Islet of Langerhans (tissue), 1 donor: Measurements from ENCODE around the gene CARD11.

Experiments
- FAIRE-seq: peaks from one replicate; lab custom pipeline; 2011; peaks lifted over from hg19 to GRCh38; lab: Jason Lieb, UNC

Gene CARD11

DNA sequence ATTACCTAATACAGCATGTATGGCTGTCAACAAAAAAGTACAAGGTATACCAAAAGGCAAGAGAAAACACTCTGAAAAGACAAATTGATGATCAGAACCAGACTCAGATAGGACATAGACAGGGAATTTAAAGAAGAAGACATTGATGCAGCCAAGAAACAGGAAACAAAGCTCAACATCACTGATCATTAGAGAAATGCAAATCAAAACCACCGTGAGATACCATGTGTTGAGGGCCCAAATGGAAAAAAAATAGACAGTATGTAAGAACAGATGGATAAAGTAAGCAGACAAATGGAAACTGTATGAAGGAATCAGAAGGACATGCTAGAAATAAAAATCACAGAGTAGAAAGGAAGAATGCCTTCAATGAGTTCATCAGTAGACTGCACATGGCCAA, 23.3 kb downstream of the CARD11 start:
- no peak for FAIRE-seq

GRCh38 chr7:3019801-3020200, 23.9 kb downstream of the CARD11 start:
- FAIRE-seq, result no peak

DNA sequence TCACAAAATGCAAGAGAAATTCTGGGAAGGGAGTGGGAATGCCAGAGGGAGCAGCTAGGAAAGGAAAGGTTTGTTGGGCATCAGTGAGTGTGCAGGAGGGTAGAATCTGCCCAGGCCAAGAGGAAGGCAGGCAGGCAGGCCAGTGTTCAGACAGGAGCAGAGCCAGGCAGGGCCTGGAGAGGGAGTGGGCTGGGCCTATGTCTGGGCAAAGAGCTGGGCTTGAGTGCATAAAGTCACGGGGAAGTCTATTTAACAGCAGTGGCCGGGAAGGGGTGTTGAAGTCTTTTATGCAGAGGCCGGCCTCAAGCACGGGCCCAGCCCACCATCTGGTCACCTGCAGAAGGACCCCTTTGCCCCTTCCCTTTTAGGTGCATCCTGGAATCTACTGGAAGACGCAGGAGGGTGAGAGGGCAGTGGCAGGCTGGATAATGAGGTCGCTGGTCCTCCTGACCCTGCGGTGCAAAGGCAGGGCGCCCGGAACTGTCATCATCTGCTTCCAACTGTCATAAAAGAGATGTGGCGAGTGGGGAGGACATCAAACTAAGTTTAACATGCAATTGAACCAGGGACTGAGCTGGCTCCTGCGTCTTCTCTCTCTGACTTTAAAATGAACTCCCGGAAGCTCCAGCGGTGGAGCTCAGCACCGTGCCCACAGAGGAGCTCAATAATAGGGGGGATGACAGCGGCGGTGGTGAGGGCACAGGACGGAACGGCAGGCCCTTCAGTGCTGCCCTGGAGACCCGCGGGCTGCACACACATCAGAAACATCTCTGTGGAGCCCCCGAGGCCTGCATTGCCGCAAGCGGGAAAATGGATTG, 29.5 kb downstream of the CARD11 start:
- FAIRE-seq, result no peak

- no peak for FAIRE-seq
Observed at GRCh38 chr7:3011211-3011852, 32.3 kb downstream of the CARD11 start.

DNA sequence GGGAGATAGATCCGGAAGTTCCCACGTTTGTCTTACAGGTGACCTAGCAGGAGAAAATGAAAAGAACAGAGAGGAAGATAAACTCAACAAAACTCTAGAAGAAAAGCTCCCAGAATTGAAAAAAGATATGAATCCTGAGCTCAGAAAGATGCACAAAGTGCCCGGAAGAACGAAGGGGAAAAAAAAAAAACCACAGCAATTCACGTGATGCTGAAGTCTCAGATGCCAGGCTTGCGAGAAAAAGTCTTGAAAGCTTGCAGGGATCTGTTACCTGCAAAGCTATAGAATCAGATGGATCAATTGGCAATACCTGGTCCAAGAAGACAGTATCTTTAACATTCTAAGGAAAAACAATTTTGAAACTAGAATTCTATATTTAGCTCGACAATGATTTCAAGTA, 33.5 kb downstream of the CARD11 start:
- no peak for FAIRE-seq

DNA sequence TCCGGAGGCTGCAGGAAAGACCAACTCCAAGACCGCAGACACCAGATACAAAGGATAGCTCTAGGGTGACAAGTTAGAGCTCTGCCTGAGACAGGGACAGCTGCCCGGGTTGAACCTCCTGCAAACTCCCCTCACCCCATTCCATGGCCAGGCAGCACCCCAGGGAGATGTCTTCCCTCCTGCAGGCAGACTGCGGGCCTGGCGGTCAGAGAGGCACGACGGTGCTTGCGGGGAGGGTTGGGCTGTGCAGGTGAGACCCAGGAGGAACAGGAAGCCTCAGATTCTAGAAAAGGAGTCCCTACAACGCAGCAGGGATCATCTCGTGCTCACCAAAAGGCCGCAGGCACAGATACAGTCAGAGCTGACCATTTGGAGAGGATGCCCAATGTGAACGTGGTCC, 34.6 kb downstream of the CARD11 start:
- FAIRE-seq, result no peak

- no peak for FAIRE-seq
Observed at GRCh38 chr7:3008386-3008785, 35.3 kb downstream of the CARD11 start.

DNA sequence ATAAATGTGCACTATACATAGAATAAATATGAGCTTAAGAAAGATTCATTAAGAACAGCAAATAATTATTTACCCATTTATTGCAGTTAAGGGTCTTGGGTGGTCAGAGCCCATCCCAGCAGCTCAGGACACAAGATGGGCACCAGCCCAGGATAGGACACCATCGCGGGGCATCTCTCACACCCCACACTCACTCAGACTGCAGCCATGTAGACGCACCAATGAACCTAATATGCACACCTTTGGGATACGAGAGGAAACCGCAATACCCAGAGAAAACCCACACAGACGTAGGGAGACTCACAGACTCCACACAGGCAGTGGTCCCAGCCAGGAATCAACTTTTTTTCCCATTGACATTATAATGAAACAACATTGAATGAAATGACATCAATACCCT, 36.0 kb downstream of the CARD11 start:
- FAIRE-seq, result no peak

GRCh38 chr7:3005257-3005656, 38.4 kb downstream of the CARD11 start:
- no peak for FAIRE-seq

- no peak for FAIRE-seq
Observed at GRCh38 chr7:3003936-3004335, 39.7 kb downstream of the CARD11 start.

- no peak for FAIRE-seq
Observed at GRCh38 chr7:3002631-3003030, 41.0 kb downstream of the CARD11 start.

GRCh38 chr7:3000566-3000965, 43.1 kb downstream of the CARD11 start:
- FAIRE-seq, result no peak

DNA sequence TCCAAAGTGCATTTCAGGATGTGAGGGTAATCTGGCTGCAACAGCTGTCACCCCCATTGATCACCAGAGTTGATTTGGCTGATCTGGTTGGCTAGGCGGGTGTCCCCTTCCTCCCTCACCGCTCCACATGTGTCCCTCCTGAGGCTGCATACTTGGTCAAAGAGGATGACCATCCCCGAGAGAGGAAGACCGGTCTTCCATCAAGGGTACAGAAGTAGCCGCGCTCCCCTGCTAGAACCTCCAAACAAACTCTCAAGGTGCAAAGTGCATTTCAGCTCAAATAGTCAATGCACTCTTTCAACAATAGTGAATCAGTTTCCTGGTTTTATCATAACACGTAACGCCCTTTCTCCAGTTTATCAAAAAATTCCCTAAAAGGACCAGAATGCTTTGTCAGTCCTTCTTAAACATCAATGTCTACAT, 44.6 kb downstream of the CARD11 start:
- FAIRE-seq, result no peak

GRCh38 chr7:2997014-2997413, 46.7 kb downstream of the CARD11 start:
- no peak for FAIRE-seq

DNA sequence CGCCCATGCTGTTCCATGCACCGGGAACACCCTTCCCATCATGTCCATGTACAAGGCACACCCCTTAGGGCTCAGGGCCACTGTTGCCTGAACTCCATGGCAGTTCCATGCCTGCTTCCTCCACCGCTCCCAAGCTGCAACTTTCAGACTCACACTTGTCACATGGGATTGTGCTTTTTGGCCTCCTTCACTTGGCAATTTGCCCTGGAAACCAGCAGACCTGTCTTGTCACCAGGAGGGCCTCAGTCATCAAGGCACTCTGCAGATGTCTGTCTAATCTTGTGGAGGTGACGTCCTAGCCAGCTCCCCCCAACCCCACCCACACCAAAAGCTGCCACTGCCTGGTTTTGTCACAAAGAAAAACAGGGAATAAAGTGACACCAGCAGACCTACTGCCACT, 47.5 kb downstream of the CARD11 start:
- no peak for FAIRE-seq

DNA sequence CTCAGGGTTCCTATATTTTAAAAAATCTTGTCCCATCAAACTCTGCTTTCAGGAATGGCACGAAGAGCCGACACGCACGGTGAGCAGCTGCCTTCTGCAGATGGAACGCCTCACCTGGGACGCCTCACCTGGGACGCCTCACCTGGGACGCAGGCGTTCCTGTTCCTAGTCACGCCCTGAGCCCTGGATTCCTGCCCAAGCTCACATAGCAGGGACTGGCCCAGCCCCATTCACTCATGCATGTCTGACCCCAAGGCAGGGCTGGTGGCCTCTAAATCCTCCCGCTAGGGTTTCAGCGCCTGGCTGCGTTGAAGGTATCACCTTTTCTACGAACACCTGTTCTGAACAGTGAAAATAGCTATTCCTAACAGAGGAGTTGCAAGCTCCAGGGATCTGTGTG, 49.8 kb downstream of the CARD11 start:
- FAIRE-seq, result no peak

GRCh38 chr7:2993396-2993795, 50.3 kb downstream of the CARD11 start:
- no peak for FAIRE-seq

- no peak for FAIRE-seq
Observed at GRCh38 chr7:2990949-2991470, 52.7 kb downstream of the CARD11 start.

DNA sequence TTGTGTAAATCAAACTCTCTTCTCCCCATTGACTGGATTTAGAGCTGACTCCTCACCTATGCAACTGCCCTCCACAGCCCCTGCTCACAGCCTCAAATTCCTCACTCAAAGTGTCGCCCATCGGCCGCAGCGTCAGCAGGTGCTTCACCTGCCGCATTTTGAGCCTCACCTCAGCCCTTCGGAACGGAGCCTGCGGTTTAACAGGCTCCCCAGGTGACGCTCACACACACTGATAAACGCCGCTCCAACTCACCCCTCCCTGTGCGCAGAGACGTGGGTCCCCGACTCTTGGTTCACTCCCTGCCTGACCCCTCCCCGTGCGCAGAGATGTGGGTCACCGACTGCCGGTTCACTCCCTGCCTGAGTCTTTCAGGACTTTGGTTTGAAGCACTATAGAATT, 57.1 kb downstream of the CARD11 start:
- FAIRE-seq, result no peak

DNA sequence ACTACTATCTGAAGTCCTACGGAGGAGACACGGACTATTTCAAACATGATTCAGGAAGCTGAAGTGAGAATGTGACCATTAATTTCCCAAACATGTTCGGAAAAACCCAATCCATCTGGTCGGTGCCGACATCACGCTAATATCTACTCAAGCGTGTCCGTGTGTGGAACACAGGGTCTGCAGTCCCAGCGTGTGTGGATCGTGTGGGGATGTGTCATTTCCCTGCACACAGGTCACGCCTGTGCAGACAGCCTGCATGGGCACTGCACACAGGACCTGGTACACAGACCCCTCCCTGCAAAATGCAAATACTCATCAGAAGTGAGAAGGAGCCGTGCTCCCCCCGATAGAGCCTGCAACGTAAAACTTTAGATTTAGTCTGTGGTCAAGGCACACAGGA, 57.8 kb downstream of the CARD11 start:
- no peak for FAIRE-seq

DNA sequence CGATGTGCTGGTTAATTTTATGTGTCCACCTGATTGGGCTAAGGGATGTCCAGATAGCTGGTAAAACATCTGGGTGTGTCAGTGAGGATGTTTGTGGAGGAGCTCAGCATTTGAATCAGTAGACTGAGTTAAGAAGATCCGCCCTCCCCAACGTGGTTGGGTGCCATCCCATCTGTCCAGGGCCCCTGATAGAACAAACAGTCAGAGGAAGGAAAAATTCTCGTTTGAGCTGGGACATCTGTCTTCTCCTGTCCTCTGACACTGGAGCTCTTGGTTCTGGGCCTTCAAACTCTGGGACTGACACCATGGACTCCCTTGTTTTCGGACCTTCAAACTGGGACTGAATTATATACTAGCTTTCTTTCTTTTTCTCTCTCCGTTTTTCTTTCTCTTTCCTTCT, 59.6 kb downstream of the CARD11 start:
- no peak for FAIRE-seq

DNA sequence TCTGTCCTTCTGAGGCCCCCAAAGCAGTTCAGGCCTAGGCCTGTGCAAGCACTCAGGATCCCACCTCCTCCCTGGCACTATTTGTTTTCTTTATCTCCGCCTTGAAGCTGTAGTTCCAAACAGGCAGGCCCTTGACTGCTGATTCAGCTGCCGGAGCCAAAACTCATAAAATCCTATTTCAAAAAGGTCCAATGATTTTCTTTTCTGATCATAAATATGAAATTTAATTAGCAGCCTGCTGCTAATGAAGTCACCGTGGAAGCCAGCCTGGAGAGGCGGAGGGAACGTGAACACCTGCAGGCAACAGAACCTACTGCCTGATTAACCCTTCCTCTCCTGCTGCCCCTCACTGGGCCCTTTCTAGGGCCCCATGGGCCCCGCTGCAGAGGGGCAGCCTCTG, 60.1 kb downstream of the CARD11 start:
- FAIRE-seq, result no peak

- FAIRE-seq, result no peak
Observed at GRCh38 chr7:2982831-2983230, 60.8 kb downstream of the CARD11 start.

DNA sequence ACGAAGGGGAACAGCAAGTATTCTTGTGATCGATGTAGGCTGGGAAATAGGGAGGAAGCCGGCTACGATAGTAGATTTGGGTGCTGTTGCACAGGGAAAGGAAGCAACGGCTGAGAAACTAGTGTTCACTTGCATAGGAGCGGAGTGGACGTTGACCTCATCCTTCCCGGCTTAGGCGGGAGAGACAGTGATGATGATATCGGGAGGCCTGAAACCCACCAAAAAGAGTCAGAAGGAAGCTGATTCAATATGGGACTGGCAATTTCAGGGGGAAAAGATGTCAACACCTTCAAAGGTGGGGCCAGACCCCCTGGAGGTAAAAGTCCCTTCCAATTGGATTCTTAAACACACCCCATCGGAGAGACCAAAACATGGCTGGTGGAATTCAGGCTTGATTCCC, 61.3 kb downstream of the CARD11 start:
- no peak for FAIRE-seq
